ENCODE results near the gene CLHC1. TPM values are rescaled to one million over a fixed set of nuclear protein-coding genes. Genes with fewer than 3 reads are reported as not detected.
A peak's percentile ranks its signal among the peaks of the same experiment; 100 is the strongest.
"Not testable (repeated sequence)": the region's sequence is repeated elsewhere in the genome, so short reads cannot be mapped to it uniquely, and the experiment has no call there.

CLHC1 gene
- total RNA-seq, result 3.3 and 4.6 TPM in 2 replicates

GRCh38 chr2:55232084-55232862 lies at the start of gene CLHC1, which contains the start of gene RPS27A:
Gene CLHC1 (minus strand): TSS chr2:55232293. CDS start chr2:55222411, 9,882 bp downstream.
Gene RPS27A (plus strand): TSS chr2:55232688. CDS start chr2:55232825, 137 bp downstream.
- DNase-seq (ENCODE audit: low read depth in 2 of 2), result peak; percentile 89 to 96

DNA sequence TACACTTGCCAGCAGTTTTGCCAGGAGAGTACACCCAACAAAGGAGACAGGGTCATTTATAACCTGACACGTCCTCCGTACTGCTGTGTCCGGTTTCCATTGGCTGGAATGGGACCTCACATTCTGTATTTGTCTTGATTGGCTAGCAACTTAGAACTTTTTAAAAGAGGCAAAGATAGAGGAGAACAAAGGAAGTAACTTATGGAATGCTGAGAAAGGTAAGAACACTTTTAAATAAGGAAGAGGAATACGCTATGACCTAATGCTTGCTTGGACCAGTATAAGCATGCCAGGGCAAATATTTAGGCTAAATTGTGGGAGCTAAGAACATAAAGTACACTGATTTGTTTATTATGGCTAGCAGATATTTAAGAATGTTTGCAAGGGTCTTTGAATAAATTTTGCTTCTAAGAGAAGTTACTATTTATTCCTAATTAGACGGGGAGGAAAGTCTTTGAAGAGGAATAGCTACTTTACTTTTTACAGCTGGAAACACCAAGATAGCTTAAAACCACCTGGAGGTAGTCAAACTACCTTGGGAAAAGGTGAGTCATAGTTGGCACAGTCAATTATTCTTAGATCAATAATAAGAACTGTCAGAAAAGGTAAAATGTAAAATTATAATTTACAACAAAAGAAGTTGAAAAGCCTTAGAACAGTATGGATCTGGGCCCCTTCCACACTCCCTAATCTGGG lies 48.9 kb upstream of the CLHC1 start:
- DNase-seq (ENCODE audit: low read depth in 2 of 2), result not testable (repeated sequence)

- not testable (repeated sequence) for DNase-seq (ENCODE audit: low read depth in 2 of 2)
Observed at GRCh38 chr2:55279859-55280424, 47.8 kb upstream of the CLHC1 start.

- not testable (repeated sequence) for DNase-seq (ENCODE audit: low read depth in 2 of 2)
Observed at GRCh38 chr2:55279214-55279835, 47.2 kb upstream of the CLHC1 start.

DNA sequence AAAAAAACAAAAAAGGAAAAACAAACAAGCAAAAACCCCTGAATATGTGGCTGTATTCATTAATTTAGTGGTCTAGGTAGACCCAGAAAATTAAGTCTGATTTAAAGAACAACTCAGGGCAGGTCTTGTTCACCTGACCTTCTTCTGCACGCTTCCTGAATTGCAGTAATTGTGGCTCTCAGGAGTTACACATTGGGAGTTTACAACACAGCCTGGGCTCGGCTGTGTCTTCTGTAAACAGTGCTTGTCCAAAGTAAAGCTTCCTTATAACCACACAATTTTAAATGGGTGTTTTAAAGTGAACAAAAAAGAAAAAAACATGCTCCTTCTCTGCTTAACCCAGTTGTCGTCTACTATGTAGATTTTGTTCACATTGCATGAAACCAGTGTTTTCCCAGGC lies 45.2 kb upstream of the CLHC1 start:
- no peak for DNase-seq (ENCODE audit: low read depth in 2 of 2)

DNA sequence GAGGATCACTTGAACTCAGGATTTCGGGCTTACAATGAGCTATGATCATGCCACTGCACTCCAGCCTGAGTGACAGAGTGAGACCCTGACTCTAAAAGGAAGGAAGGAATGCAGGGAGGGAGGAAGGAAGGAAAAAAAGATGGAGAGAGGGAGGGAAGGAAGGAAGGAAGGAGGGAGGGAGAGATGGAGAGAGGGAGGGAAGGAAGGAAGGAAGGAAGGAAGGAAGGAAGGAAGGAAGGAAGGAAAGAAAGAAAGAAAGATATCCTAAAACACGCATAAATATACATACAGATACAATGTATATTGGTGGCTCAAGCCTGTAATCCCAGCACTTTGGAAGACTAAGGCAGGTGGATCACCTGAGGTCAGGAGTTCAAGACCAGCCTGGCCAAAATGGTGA lies 42.3 kb upstream of the CLHC1 start:
- not testable (repeated sequence) for DNase-seq (ENCODE audit: low read depth in 2 of 2)

GRCh38 chr2:55269645-55269990 lies 37.5 kb upstream of the CLHC1 start:
- DNase-seq (ENCODE audit: low read depth in 2 of 2), result peak in 1 of 2 donors; percentile 5

DNA sequence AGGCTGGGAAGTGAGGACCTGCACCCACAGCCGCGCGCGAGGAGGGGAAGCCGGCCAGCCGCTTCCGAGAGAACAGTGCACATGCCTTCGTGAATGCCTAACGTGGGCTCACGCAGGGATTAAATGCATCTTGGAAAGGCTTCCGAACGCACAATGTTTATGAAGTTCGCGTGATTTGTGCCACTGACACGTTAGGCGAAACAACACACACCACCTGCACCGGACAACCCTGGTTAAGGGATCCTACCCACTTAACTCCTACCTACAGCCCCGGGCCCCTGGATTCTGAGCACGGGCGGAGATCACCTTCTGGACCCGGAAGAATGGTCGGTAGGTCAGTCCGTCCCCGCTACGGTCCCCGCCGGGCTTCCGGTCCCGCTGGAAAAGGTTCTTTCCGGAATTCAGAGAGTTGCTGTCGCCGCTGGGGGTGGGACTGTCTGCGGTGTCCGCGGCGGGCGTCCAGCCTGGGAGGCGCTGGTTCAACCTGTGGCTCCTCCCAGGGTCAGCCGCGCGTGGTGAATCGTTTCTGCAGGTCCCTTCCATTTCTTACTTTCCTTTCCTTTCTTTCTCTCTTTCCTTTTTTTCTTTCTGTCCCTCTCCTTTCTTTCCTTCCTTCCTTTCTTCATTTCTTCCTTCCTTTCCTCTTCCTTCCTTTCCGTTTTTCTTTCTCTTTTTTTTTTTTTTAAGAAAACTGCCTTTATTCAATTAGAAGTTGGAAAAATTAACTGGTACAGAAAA lies 37.0 kb upstream of the CLHC1 start, which contains the start of gene MTIF2:
TSS of gene MTIF2 (minus strand) at position 325 of the 738 bp plus-strand sequence. CDS start 5,373 bp downstream, outside the sequence.
- DNase-seq (ENCODE audit: low read depth in 2 of 2), result peak; percentile 89 to 93

- no peak for DNase-seq (ENCODE audit: low read depth in 2 of 2)
Observed at GRCh38 chr2:55268288-55268906, 36.3 kb upstream of the CLHC1 start.

- not testable (repeated sequence) for DNase-seq (ENCODE audit: low read depth in 2 of 2)
Observed at GRCh38 chr2:55259586-55259985, 27.5 kb upstream of the CLHC1 start.

GRCh38 chr2:55252832-55253231 lies 20.7 kb upstream of the CLHC1 start:
- DNase-seq (ENCODE audit: low read depth in 2 of 2), result no peak

DNA sequence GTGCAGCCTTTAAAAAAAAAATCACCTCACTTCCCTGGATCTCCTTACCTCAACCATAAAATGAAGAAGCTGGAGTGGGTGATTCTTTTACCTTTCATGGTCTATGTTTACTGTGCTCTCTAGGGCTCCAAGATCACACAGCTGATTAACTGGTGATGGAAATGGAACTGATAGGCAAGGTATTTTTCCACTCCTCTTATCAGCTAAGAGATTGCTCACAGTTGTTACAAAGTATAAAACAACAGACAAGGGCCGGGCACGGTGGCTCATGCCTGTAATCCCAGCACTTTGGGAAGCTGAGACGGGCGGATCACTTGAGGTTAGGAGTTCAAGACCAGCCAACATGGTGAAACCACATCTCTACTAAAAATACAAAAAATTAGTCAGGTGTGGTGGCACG lies 14.9 kb upstream of the CLHC1 start:
- DNase-seq (ENCODE audit: low read depth in 2 of 2), result no peak

- DNase-seq (ENCODE audit: low read depth in 2 of 2), result no peak
Observed at GRCh38 chr2:55245411-55245810, 13.3 kb upstream of the CLHC1 start.

- no peak for DNase-seq (ENCODE audit: low read depth in 2 of 2)
Observed at GRCh38 chr2:55242617-55243016, 10.5 kb upstream of the CLHC1 start.

- not testable (repeated sequence) for DNase-seq (ENCODE audit: low read depth in 2 of 2)
Observed at GRCh38 chr2:55241582-55241981, 9.5 kb upstream of the CLHC1 start.

DNA sequence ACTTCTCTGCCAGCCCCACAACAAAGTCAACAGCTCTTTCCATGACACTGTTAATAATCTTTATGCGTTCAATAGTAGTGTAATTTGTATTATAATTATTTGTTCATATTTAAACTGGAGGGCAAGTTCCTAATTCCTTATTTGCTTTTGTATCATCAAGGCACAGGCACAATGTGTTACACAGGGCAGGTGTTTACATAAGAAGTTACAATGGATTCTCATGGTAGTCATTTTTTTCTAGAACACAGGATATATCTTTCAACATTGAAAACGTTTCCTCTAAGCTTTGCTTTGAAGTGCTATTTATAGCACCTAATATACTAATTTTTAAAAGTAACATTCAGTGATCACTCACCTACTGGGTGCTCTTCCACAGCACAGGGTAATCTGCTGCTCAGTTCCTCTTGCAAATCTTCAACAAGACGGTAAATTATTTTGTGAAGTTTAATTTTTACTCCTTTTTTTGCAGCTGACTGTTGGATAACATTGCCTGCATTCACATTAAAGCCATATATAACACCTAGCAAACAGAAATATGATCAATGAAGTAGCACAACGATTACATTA lies 7.6 kb upstream of the CLHC1 start:
- DNase-seq (ENCODE audit: low read depth in 2 of 2), result peak; percentile 34 to 72

GRCh38 chr2:55236992-55237543 lies 5.0 kb upstream of the CLHC1 start:
- DNase-seq (ENCODE audit: low read depth in 2 of 2), result no peak

DNA sequence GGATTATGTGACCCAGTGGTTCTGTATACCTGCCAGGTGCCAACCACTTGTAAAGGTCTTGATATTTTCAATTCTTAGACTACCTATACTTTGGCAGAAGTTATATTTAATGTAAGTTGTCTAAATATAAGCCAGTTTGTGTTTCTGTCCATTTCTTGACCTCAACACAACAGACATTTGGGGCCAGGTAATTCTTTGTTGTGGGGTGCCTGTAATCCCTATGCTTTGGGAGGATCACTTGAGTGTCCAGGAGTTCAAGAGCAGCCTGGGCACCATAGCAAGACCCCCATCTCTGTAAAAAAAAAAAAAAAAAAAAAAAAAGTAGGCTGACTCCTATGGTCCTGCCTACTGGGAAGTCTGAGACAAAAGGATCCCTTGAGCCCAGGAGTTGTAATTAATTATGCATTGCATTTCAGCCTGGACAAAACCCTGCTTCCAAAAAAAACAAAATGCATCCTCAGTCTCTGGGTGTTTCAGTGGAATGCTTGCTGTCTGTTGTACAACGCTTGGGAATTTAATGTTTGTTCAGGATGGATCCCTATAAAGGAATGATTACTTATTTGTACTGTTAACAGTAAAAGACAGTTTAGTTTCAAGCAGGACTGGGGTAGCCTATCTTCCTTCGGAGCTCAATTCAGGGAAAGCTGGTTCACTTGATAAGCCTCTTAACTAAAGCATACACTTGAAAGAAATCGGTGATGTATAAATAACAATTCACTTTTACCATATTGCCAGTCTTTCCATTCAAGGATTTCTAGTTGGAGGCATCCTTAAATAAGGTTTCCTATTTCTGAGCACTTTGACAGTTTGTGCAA lies 3.8 kb upstream of the CLHC1 start:
- DNase-seq (ENCODE audit: low read depth in 2 of 2), result no peak

DNA sequence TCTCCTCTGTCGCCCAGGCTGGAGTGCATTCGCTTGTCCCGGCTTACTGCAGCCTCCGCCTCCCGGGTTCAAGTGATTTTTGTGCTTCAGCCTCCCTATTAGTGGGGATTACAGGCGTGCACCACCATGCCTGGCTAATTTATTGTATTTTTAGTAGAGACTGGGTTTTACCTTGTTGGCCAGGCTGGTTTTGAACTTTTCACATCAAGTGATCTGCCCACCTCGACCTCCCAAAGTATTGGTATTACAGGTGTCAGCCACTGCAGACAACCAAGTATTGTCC lies 1.5 kb upstream of the CLHC1 start:
- DNase-seq (ENCODE audit: low read depth in 2 of 2), result no peak

All from dermis microvascular lymphatic vessel endothelial cell (primary cell).